ENCODE results near the gene SLC44A2. TPM values are rescaled to one million over a fixed set of nuclear protein-coding genes. Genes with fewer than 3 reads are reported as not detected.

Gene SLC44A2
- total RNA-seq: 381 TPM

- DNase-seq (ENCODE audit: low spot score): peak; percentile 90
Measured at GRCh38 chr19:10625003-10625761, at the start of gene SLC44A2. TSS of gene SLC44A2 (plus strand) at chr19:10625553. CDS start at chr19:10625634, 81 bp downstream.

- no peak for DNase-seq (ENCODE audit: low spot score)
Measured at GRCh38 chr19:10577951-10578350, 47.4 kb upstream of the SLC44A2 start.

- peak; percentile 89 for DNase-seq (ENCODE audit: low spot score)
Measured at GRCh38 chr19:10580979-10581631, 44.2 kb upstream of the SLC44A2 start.

GRCh38 chr19:10582091-10582490, 43.3 kb upstream of the SLC44A2 start:
- no peak for DNase-seq (ENCODE audit: low spot score)

GRCh38 chr19:10583036-10583776, 42.1 kb upstream of the SLC44A2 start:
- no peak for DNase-seq (ENCODE audit: low spot score)

GRCh38 chr19:10586396-10586795, 39.0 kb upstream of the SLC44A2 start:
- DNase-seq (ENCODE audit: low spot score): no peak

GRCh38 chr19:10587022-10587838, 38.1 kb upstream of the SLC44A2 start, which contains the start of gene AP1M2:
TSS of gene AP1M2 (minus strand) at chr19:10587312. CDS start at chr19:10587231, 81 bp downstream.
- no peak for DNase-seq (ENCODE audit: low spot score)

GRCh38 chr19:10587839-10588150, 37.6 kb upstream of the SLC44A2 start:
- no peak for DNase-seq (ENCODE audit: low spot score)

- DNase-seq (ENCODE audit: low spot score): no peak
Measured at GRCh38 chr19:10593148-10593547, 32.2 kb upstream of the SLC44A2 start.

GRCh38 chr19:10593820-10594637, 31.3 kb upstream of the SLC44A2 start:
- no peak for DNase-seq (ENCODE audit: low spot score)

GRCh38 chr19:10600149-10600548, 25.2 kb upstream of the SLC44A2 start:
- no peak for DNase-seq (ENCODE audit: low spot score)

- no peak for DNase-seq (ENCODE audit: low spot score)
Measured at GRCh38 chr19:10601999-10602329, 23.4 kb upstream of the SLC44A2 start.

- peak; percentile 87 for DNase-seq (ENCODE audit: low spot score)
Measured at GRCh38 chr19:10602330-10603083, 22.8 kb upstream of the SLC44A2 start.

- DNase-seq (ENCODE audit: low spot score): peak; percentile 78
Measured at GRCh38 chr19:10603084-10603872, 22.1 kb upstream of the SLC44A2 start.

- DNase-seq (ENCODE audit: low spot score): peak; percentile 63
Measured at GRCh38 chr19:10603873-10604459, 21.4 kb upstream of the SLC44A2 start.

GRCh38 chr19:10604460-10604980, 20.8 kb upstream of the SLC44A2 start:
- DNase-seq (ENCODE audit: low spot score): peak; percentile 60

GRCh38 chr19:10611907-10612306, 13.4 kb upstream of the SLC44A2 start:
- no peak for DNase-seq (ENCODE audit: low spot score)

GRCh38 chr19:10612499-10613119, 12.7 kb upstream of the SLC44A2 start:
- DNase-seq (ENCODE audit: low spot score): peak; percentile 75
